Breast epithelium (tissue), 4 donors: Measurements from ENCODE around the gene BCAT1. TPM values are rescaled to one million over a fixed set of nuclear protein-coding genes. Genes with fewer than 3 reads are reported as not detected.

ENCODE experiments used
- DNase-seq, 2 donors: peaks; one replicate each; pipeline ENCODE4 v3.0.0-alpha.2; 2019; ENCODE audit warnings: low spot score in 2 of 2
- H3K27ac ChIP-seq, 2 donors: fragments of 200-600 bp; sonication (generic) in 1 of 2; one replicate each; pipeline ENCODE4 v1.5.1; 2016 to 2019; ENCODE audit warnings: mild to moderate bottlenecking in 1 of 2
- H3K27me3 ChIP-seq, 2 donors: fragments of 200-600 bp; sonication (generic) in 1 of 2; one replicate each; pipeline versions ENCODE4 v1.5.1 to v1.6.0; 2017 to 2019; ENCODE audit warnings: control low read depth in 1 of 2, mild to moderate bottlenecking in 1 of 2
- H3K36me3 ChIP-seq: fragments of 200-600 bp; one replicate; pipeline ENCODE4 v1.5.1; 2019
- H3K4me1 ChIP-seq, 2 donors: fragments of 200-600 bp; sonication (generic); one replicate each; pipeline ENCODE4 v1.5.1; 2016 to 2019; ENCODE audit warnings: control low read depth in 1 of 2
- H3K4me3 ChIP-seq, 3 donors: fragments of 200-600 bp; sonication (generic); 1 replicate in 2 of 3; 2 replicates in 1 of 3; pipeline ENCODE4 v1.5.1; 2016 to 2019; ENCODE audit warnings: mild to moderate bottlenecking in 3 of 3, moderate library complexity in 2 of 3
- H3K9me3 ChIP-seq, 2 donors: fragments of 200-600 bp; sonication (generic) in 1 of 2; one replicate each; pipeline ENCODE4 v1.5.1; 2016 to 2019; ENCODE audit warnings: control low read depth in 1 of 2
- POLR2A ChIP-seq: fragments of 450-650 bp; IDR thresholded peaks from one replicate; pipeline ENCODE4 v1.6.1; 2016; ENCODE audit warnings: antibody characterized with exemption, mild to moderate bottlenecking, moderate library complexity
- POLR2AphosphoS5 ChIP-seq, 3 donors: sonication (generic); formaldehyde crosslinking; IDR thresholded peaks; one replicate each; pipeline ENCODE4 v1.6.1; 2017; ENCODE audit warnings: antibody characterized with exemption in 3 of 3
- intact Hi-C: fragments of 100-400 bp; cut with DNase I; formaldehyde crosslinking; loops from one replicate; pipeline ENCODE4 v1.15.1; 2023; ENCODE audit warnings: low total_unique reads
- total RNA-seq, 3 donors: library from RNA; depleted of rRNA; stranded (reverse); fragments of >200 nt; gene quantifications; one replicate each; pipeline ENCODE4 v1.1.0, GENCODE V29; 2016
- TF ChIP-seq, protein P1 (sequence below), 3 donors: fragments of 450-650 bp; IDR thresholded peaks; one replicate each; pipeline ENCODE4 v1.5.1; 2016 to 2017; ENCODE audit warnings: antibody characterized with exemption in 3 of 3, mild to moderate bottlenecking in 3 of 3, moderate library complexity in 3 of 3

BCAT1 gene
- total RNA-seq, 3 donors from 2014 or later = 8.8 to 35.8 (median 12.1) TPM

DNA sequence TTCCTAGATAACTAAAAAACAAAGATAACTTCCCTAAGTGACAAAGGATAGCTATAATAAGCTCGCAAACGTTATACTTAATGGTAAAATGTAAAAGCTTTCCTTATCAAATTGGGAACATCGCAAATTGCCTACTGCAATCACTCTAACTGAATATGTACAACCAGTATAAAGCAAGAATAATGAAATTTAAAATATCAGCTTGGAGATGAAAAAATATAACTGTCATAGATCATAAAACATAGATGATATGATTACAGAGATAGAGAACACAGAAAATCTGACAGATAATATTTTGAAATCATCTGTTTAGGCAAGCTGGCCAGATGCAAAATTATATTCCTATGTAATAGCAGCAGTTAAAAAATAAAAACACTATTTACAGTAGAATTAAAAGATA lies 64.0 kb downstream of the BCAT1 start:
- H3K27me3 ChIP-seq = no peaks in the 10 kb centered on the region
- no peak for DNase-seq
- no peaks in the 10 kb centered on the region for H3K4me1 ChIP-seq
- intact Hi-C loops = no loop called here
- TF ChIP-seq, protein P1, sequence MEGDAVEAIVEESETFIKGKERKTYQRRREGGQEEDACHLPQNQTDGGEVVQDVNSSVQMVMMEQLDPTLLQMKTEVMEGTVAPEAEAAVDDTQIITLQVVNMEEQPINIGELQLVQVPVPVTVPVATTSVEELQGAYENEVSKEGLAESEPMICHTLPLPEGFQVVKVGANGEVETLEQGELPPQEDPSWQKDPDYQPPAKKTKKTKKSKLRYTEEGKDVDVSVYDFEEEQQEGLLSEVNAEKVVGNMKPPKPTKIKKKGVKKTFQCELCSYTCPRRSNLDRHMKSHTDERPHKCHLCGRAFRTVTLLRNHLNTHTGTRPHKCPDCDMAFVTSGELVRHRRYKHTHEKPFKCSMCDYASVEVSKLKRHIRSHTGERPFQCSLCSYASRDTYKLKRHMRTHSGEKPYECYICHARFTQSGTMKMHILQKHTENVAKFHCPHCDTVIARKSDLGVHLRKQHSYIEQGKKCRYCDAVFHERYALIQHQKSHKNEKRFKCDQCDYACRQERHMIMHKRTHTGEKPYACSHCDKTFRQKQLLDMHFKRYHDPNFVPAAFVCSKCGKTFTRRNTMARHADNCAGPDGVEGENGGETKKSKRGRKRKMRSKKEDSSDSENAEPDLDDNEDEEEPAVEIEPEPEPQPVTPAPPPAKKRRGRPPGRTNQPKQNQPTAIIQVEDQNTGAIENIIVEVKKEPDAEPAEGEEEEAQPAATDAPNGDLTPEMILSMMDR (IDR thresholded peaks at IDR 0.05) = no peak
- TF ChIP-seq POLR2AphosphoS5 (IDR thresholded peaks at IDR 0.05) = no peak
- TF ChIP-seq POLR2A = no peak
- no peak overlapping the region for H3K4me3 ChIP-seq
- H3K9me3 ChIP-seq = no peaks in the 10 kb centered on the region
- no peak overlapping the region for H3K27ac ChIP-seq
- no peaks in the 10 kb centered on the region for H3K36me3 ChIP-seq

DNA sequence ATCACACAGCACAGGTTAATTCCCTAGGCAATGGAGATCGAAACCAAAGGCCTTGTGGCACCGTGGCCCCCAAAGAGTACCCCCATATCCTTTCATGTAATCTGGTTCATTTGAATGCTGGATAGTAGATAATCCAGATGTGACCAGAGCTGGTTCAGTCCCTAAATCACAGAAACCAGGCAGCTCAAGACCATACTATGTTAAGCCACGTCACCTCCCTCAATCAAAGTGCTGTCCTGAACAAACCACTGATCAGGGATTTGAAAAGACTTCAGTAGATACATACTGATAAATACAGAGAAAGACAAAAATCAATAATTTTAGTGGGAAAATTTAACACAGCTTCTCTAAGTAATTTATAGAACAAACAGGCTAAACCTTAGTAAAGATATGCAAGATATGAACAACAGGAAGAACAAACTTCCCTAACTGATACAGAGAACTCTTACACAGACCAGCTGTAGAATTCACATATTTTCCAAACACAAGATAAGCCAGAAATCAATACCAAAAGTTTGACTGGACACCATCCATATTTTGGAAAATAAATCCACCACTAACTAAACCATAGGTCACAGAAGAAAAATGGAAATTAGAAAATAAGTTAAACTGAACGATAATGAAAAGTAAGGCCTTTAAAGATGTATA lies 67.1 kb downstream of the BCAT1 start:
- TF ChIP-seq, protein P1 (IDR thresholded peaks at IDR 0.05) = no peak
- no peak for TF ChIP-seq POLR2A
- TF ChIP-seq POLR2AphosphoS5 (IDR thresholded peaks at IDR 0.05) = no peak
- intact Hi-C loops = no loop called here
- DNase-seq = no peak
- no peak overlapping the region for H3K4me3 ChIP-seq
- no peaks in the 10 kb centered on the region for H3K27me3 ChIP-seq
- no peaks in the 10 kb centered on the region for H3K4me1 ChIP-seq
- H3K36me3 ChIP-seq = no peaks in the 10 kb centered on the region
- no peak overlapping the region for H3K27ac ChIP-seq
- H3K9me3 ChIP-seq = no peaks in the 10 kb centered on the region

DNA sequence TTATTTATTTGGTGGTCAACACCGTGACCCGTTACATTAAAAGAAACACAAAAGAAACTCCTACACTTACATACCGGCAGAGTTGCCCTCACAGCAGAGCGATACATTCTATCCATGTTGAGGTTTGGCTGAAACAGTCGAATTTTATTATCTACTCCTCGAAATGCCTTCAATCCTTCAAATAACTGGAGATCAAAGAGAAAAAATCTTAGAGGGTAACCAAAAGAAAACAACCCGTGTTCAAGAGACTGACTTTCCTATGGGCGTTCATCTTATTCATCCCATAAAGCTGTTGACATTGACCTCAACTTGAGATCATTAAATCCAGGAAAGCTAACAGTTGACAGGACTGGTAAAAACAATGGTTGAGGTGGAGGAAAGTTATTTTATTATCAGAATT lies 67.7 kb downstream of the BCAT1 start:
- no peak for TF ChIP-seq POLR2AphosphoS5 (IDR thresholded peaks at IDR 0.05)
- no peak for TF ChIP-seq POLR2A
- TF ChIP-seq, protein P1 (IDR thresholded peaks at IDR 0.05) = no peak
- H3K9me3 ChIP-seq = no peaks in the 10 kb centered on the region
- H3K4me3 ChIP-seq = no peak overlapping the region
- no peaks in the 10 kb centered on the region for H3K4me1 ChIP-seq
- H3K27me3 ChIP-seq = no peaks in the 10 kb centered on the region
- H3K36me3 ChIP-seq = no peaks in the 10 kb centered on the region
- intact Hi-C loops = no loop called here
- H3K27ac ChIP-seq = no peak overlapping the region
- DNase-seq = no peak

DNA sequence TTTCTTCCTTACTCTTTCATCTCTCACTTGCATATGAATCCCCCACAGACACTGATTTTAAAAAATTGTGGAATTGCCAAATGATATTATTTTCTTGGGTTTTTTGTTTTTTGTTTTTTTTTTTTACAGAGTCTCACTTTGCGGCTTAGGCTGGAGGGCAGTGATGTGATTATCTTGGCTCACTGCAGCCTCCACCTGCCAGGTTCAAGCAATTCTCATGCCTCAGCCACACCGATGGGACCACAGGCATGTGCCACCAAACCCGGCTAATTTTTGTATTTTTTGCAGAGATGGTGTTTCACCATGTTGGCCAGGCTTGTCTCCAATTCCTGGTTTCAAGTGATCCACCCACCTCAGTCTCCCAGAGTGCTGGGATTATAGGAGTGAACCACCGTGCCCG lies 68.2 kb downstream of the BCAT1 start:
- Histone ChIP-seq H3K36me3 (no peaks in the 10 kb centered on the region), H3K27ac (no peak overlapping the region), H3K27me3 (no peaks in the 10 kb centered on the region), H3K4me3 (no peak overlapping the region), H3K4me1 (no peaks in the 10 kb centered on the region), H3K9me3 (no peaks in the 10 kb centered on the region)
- TF ChIP-seq POLR2A (no peak), POLR2AphosphoS5 (IDR thresholded peaks at IDR 0.05) (no peak)
- TF ChIP-seq, protein P1 (IDR thresholded peaks at IDR 0.05) = no peak
- intact Hi-C loops = no loop called here
- no peak for DNase-seq

DNA sequence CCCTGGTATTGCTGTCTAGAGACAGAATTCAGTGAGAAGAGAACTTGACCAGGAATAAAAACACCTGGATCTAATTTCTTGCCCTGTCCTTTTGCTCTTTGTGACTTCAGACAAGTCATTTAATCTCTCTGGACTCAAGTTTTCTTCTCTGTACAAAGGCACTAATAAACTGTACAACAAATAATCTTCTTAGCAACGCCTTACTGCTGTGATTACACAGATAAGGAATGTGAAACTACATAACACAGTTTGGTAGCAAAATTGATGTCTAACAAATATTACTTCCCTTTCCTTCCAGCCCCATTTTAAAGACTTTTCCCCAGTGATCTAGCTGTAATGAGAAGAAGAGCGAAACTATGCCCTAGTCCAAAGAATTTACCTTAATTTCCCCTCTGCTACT lies 69.3 kb downstream of the BCAT1 start:
- intact Hi-C loops = no loop called here
- H3K4me3 ChIP-seq = no peak overlapping the region
- no peaks in the 10 kb centered on the region for H3K36me3 ChIP-seq
- H3K9me3 ChIP-seq = no peaks in the 10 kb centered on the region
- H3K27me3 ChIP-seq = no peaks in the 10 kb centered on the region
- DNase-seq = no peak
- H3K27ac ChIP-seq = no peak overlapping the region
- H3K4me1 ChIP-seq = no peaks in the 10 kb centered on the region
- TF ChIP-seq, protein P1 (IDR thresholded peaks at IDR 0.05) = no peak
- TF ChIP-seq POLR2A (no peak), POLR2AphosphoS5 (IDR thresholded peaks at IDR 0.05) (no peak)
